Measurements from ENCODE around the gene DLX1.
"Not testable (repeated sequence)": the region's sequence is repeated elsewhere in the genome, so short reads cannot be mapped to it uniquely, and the experiment has no call there.

Gene DLX1

DNA sequence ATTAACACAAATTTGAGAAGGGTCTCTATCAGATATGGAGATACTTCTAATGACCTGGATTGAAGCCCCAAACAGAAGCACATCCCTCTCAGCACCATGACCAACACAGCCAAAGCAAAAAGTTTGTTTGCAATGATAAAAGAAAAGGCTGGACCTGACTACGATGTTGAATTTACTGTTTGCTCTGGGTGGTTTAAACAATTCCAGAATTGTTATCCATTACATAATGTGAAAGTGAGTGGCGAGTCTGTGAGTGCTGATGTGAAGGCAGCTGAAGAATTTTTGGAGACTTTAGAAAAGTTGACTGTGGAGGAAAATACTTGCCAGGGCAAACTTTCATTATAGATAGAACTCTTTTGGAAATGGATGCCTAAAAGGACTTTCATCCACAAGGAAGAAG lies 34.8 kb downstream of the DLX1 start:
- DNase-seq = no peak

- no peak for DNase-seq
Observed at GRCh38 chr2:172128484-172128883, 43.2 kb downstream of the DLX1 start.

DNA sequence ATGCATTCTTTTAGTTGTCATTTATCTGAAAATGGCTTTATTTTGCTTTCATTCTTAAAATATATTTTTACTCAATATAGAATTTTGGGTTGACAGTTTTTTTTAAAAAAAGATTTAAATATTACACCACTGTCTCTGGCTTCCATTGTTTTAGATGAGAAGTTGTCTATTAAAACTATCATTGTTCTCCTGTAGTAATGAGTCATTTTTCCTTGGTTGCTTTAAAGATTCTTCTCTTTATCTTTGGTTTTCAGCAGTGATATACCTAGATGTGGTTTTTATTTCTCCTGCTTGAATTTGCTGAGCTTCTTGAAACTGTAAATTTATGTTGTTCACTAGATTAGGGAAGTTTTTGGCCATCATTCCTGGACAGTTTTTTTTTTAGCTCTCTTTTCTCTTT lies 44.1 kb downstream of the DLX1 start:
- no peak for DNase-seq

GRCh38 chr2:172131713-172132555 lies 46.6 kb downstream of the DLX1 start:
- no peak for DNase-seq

DNA sequence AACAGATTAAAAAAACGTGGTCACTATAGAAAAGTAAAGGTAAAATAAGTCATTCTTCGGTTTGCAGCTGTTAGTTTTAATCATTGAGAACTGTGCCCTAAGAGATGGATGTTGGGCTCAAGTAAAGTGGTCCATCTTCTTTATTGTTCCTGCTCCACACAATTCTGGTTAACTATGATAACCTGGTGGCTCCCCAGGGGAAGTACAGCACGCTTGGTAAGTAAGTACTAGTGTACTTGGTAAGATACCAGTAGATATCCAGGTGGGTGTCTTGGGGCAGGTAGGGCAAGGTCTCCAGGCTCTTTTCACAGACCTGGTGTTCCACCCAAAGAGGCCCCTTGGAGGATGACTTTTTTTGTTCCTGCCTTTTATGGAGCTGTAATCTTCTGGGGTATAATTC lies 49.0 kb downstream of the DLX1 start:
- DNase-seq = no peak

DNA sequence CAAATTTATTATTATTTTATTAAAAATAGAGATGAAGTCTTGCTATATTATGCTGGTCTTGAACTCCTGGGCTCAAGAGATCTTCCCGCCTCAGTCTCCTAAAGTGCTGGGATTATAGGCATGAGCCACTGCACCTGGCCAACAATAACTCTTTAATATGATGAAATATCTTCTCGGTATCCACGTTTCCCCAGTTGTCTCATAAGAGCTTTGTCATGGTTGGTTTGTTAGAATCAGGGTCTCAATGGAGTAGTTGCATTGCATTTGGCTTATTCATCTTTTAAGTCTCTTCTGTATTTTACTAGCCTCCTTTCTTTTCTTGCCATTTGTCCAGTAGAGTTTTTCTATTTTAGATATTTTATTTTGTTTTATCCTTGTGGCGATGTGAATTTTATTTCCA lies 50.1 kb downstream of the DLX1 start:
- no peak for DNase-seq

DNA sequence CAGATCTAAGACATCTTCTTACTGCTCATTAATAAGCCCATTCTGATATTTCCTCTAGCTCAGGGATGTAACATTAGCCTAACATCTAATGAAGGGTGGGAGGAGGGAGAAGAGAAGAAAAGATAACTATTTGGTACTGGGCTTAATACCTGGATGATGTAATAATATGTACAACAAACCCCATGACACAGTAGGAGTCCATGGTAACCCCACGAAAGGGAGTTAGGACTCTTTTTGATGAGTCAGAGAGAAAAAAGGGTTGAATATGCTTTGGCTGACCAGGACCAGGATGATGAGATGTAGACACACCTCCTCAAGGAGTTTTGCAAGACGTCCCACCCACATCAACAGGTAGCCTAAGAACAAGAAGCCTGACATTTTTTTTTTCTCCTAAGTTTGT lies 51.8 kb downstream of the DLX1 start:
- no peak for DNase-seq

DNA sequence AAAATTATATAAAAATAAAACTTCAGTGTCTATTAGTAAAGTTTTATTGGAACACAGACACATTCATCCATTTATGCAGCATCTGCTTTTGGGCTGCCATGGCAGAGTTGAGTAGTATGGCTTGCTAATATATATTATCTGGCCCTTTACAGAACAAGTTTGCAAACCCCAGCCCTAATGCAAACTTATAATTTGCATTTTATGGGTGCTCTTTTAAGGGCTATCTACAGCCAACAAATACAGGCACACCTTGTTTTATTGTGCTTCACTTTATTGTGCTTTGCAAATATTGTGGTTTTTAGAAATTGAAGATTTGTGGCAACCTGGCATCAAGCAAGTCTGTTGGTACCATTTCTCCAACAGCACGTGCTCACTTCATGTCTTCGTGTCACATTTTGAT lies 52.6 kb downstream of the DLX1 start:
- no peak for DNase-seq

GRCh38 chr2:172138727-172139126 lies 53.4 kb downstream of the DLX1 start:
- DNase-seq = not testable (repeated sequence)
